Measurements from ENCODE around the gene CSN3.

GRCh38 chr4:70239884-70240591 is 2.4 kb upstream of the CSN3 start:
- TF ChIP-seq POLR2A (IDR thresholded peaks at IDR 0.05): no peak
- TF ChIP-seq CTCF (IDR thresholded peaks at IDR 0.05): no peak

All from adrenal gland (tissue), 5 donors.